ENCODE results near the gene NR1I2.

The NR1I2 gene

DNA sequence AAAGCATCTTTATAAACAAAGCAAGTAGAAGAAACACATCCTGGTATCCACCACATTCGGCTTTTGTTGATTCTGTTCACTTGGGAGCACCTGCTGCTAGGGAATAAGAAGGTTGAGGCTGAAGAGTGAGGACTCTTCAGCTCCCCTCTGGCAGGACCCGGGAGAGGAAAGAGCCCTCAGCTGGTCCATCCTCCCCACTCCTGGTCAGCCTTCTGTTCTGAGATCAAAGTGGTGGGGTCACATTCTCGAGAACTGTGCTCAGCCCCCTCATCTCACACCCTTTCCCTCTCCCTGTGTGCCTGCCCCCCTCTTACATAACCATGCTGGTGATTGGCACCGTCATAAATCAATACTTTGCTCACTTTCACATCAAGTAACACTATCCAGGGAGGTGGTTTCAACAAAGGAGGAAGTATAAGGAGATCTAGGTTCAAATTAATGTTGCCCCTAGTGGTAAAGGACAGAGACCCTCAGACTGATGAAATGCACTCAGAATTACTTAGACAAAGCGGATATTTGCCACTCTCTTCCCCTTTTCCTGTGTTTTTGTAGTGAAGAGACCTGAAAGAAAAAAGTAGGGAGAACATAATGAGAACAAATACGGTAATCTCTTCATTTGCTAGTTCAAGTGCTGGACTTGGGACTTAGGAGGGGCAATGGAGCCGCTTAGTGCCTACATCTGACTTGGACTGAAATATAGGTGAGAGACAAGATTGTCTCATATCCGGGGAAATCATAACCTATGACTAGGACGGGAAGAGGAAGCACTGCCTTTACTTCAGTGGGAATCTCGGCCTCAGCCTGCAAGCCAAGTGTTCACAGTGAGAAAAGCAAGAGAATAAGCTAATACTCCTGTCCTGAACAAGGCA is at the start of gene NR1I2:
Gene NR1I2 (plus strand): TSS at position 772 of the 869 bp plus-strand sequence.
- no peak within 1 kb of the TSS for H3K27ac Mint-ChIP-seq
- no peaks in the 10 kb centered on the region for H3K36me3 Mint-ChIP-seq (ENCODE audit: low read depth)
- peaks cover 3% of the 10 kb centered on the region for H3K4me1 Mint-ChIP-seq (ENCODE audit: low read depth)
- H3K27me3 Mint-ChIP-seq (ENCODE audit: low read depth), result no peaks in the 10 kb centered on the region
- H3K9me3 Mint-ChIP-seq, result no peaks in the 10 kb centered on the region
- no peak within 1 kb of the TSS for H3K4me3 Mint-ChIP-seq

DNA sequence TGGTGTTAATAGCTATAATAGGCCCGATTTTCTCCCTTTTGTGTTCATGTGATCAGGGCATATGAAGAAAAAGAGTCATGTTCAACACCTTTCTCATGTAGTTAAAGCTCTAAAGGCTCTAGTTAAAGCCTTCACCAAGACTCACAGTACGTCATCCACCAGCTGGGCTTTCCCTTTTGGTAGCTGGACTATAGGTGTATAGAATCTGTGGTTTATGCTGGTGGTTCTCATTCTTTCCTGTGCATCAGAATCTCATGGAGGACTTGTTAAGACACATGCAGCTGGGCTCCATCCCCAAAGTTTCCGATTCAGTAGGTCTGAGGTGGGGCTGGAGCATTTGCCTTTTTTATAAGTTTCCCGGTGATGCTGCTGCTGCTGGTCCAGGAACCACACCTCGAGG is 48.1 kb upstream of the NR1I2 start:
- Mint-ChIP-seq H3K4me1 (ENCODE audit: low read depth) (peaks cover 1% of the 10 kb centered on the region), H3K36me3 (ENCODE audit: low read depth) (no peaks in the 10 kb centered on the region), H3K27me3 (ENCODE audit: low read depth) (peaks cover 22% of the 10 kb centered on the region), H3K4me3 (no peak overlapping the region), H3K9me3 (no peaks in the 10 kb centered on the region), H3K27ac (no peak overlapping the region)

DNA sequence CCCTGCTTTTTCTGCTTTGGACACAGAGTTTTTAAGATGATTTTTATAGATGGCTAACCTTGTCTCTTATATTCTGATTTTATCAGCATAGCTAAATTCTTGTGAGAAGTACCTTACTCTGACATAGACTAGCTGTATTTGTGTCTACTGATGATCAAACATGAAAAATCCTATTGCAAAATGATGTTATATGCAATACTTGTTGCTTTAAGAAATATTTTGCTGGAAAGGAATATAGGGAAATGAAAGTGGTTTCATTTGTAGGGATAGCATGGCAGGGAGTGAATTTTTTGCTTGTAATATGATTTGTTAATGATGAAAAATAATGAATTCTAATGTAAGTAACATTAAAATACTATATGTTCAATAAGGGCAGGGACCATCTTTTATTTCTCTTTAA is 43.2 kb upstream of the NR1I2 start:
- H3K27me3 Mint-ChIP-seq (ENCODE audit: low read depth), result peaks cover 34% of the 10 kb centered on the region
- no peaks in the 10 kb centered on the region for H3K36me3 Mint-ChIP-seq (ENCODE audit: low read depth)
- no peak overlapping the region for H3K4me3 Mint-ChIP-seq
- H3K27ac Mint-ChIP-seq, result no peak overlapping the region
- no peaks in the 10 kb centered on the region for H3K4me1 Mint-ChIP-seq (ENCODE audit: low read depth)
- H3K9me3 Mint-ChIP-seq, result no peaks in the 10 kb centered on the region

DNA sequence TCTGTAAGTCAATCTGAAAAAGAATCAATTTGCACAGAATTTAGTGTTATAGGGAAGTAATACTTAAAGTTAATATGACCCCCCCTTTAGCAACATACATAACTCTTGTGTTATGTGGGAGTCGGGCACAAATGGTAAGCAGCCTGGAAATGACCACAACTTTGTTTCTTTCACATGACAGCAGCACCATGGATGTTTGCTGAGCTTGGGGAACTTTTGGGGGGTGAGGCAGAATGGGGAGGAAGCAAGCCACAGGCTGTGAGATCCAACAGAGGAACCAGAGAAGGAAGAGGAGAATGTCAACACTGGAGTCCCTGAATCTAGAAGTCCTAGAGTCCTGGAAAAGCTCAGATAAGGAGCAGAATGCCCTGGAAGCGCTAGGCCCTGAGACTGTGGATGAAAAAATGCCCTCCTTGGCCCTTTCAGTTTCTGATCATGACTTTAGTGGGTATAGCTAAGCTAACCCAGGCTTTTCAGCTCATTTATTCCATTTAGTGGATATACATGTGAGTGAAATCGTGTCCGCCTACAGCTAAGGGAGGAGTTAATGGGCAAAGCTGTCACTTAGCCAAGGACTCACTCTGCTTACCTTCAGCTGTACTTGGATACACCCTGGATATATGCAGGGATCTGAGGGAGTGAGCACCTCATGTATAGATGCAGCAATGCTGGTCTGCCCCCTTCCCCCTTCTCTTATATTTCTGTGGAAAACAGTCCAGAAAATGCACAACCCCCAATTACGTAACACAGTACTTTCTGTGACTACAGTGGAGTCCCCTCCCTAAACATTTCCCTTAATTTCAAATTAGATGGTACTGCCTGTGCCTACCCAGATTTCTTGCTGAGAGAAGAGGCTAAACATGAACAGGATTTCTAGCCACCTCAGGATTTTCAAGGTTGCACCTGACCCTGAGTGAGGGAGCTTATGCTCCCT is 40.0 kb upstream of the NR1I2 start:
- Mint-ChIP-seq H3K9me3 (no peaks in the 10 kb centered on the region), H3K27me3 (ENCODE audit: low read depth) (peaks cover 50% of the 10 kb centered on the region), H3K4me1 (ENCODE audit: low read depth) (no peaks in the 10 kb centered on the region), H3K36me3 (ENCODE audit: low read depth) (no peaks in the 10 kb centered on the region), H3K4me3 (no peak overlapping the region), H3K27ac (no peak overlapping the region)

DNA sequence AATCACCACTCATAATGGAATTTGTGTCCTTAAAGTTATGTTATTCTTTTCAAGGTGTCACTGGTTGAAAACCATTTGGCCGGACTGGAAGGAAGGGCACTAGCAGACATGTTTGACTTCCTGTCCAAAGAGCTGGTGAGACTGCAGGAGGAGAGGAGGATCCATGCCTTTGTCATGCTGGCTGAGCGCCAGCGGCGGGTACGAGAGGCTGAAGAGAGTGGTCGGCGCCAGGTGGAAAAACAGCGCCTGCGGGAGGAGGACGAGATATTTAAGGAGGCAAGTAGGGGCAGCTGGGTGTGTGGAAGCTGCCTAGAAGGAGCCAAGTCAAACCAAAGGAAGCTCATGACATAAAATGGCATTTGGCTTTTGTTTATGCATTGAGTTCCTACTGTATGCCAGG is 38.0 kb upstream of the NR1I2 start:
- H3K36me3 Mint-ChIP-seq (ENCODE audit: low read depth), result no peaks in the 10 kb centered on the region
- no peaks in the 10 kb centered on the region for H3K4me1 Mint-ChIP-seq (ENCODE audit: low read depth)
- peaks cover 44% of the 10 kb centered on the region for H3K27me3 Mint-ChIP-seq (ENCODE audit: low read depth)

DNA sequence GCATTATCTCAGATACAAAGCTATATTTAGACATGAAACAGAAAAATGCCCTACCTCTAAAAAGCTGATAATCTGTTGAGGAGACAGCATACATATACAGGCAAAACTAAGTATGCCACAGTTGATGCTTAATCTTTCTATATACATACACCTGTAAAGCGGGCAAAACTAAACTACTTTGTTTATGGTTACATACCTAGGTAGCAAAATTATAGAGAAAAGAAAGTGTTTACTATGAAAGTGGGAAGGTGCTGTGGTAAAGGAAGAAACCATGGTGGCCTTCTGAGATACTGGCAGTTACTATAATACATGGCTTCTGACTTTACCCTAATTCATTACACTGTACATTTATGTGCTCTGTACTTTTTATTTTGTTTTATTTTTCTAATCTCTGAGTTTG is 36.0 kb upstream of the NR1I2 start:
- H3K4me1 Mint-ChIP-seq (ENCODE audit: low read depth), result no peaks in the 10 kb centered on the region
- H3K9me3 Mint-ChIP-seq, result no peaks in the 10 kb centered on the region
- no peak overlapping the region for H3K27ac Mint-ChIP-seq
- peaks cover 40% of the 10 kb centered on the region for H3K27me3 Mint-ChIP-seq (ENCODE audit: low read depth)
- no peak overlapping the region for H3K4me3 Mint-ChIP-seq
- H3K36me3 Mint-ChIP-seq (ENCODE audit: low read depth), result no peaks in the 10 kb centered on the region

More for the DNA sequence above, 38.0 kb upstream of the NR1I2 start:
- Mint-ChIP-seq H3K27ac (no peak overlapping the region), H3K4me3 (no peak overlapping the region), H3K9me3 (no peaks in the 10 kb centered on the region)

DNA sequence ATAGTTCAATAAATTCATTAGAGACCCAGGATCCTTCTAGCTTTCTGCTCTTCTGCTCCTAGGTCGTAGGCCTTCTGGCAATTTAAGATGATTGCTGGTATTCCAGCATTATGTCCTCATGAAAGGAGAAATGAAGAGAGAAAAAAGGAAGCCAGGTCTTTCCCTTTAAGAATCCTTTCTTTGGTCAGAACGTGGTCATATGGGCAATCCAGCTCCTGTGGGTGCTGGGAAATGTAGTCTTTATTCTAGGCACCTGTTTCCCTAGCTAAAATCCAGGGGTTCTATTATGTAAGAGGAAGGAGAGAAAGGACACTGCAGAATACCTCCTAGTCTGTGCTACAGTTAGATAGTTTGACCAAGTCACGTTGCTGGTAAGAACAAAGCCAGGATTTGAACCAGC is 35.5 kb upstream of the NR1I2 start:
- no peaks in the 10 kb centered on the region for H3K9me3 Mint-ChIP-seq
- no peak overlapping the region for H3K4me3 Mint-ChIP-seq
- no peaks in the 10 kb centered on the region for H3K36me3 Mint-ChIP-seq (ENCODE audit: low read depth)
- H3K27me3 Mint-ChIP-seq (ENCODE audit: low read depth), result peaks cover 40% of the 10 kb centered on the region
- no peak overlapping the region for H3K27ac Mint-ChIP-seq
- no peaks in the 10 kb centered on the region for H3K4me1 Mint-ChIP-seq (ENCODE audit: low read depth)

DNA sequence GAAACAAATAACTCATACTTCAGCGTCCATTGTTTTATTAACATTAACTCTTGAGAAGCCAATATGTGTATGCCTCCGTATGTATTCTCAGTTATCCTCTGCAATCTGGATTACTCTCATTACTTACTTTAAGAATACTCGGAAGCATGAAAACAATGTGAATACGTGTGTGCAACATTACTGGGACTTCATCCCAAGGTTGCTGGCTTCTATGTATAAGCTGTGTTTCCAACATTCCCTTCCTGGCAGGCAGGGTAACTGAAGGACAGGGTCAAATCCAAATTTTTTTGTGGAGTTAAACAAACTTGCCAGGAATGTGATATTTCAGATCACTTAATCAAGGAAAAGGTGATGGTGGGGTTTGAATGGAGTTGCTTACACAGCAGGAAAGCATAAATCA is 34.5 kb upstream of the NR1I2 start:
- Mint-ChIP-seq H3K4me1 (ENCODE audit: low read depth) (no peaks in the 10 kb centered on the region), H3K27me3 (ENCODE audit: low read depth) (peaks cover 37% of the 10 kb centered on the region), H3K27ac (no peak overlapping the region), H3K36me3 (ENCODE audit: low read depth) (no peaks in the 10 kb centered on the region), H3K9me3 (no peaks in the 10 kb centered on the region), H3K4me3 (no peak overlapping the region)

DNA sequence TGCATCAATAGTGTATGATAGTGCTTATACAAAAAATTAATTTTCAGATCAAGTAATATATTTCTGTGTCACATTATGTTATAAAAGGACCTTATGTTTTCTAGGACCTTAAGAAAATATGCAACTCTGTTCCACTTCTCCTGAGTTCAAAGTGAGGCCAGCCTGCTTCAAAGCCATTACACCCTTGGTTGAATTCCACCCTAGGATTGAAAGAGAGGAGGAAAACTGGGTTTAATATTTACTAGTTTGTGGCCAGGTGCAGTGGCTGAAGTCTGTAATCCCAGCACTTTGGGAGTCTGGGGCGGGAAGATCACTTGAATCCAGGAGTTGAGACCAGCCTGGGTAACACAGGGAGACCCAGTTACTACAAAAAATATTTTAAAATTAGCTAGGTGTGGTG is 32.9 kb upstream of the NR1I2 start:
- Mint-ChIP-seq H3K27me3 (ENCODE audit: low read depth) (peaks cover 33% of the 10 kb centered on the region), H3K4me1 (ENCODE audit: low read depth) (no peaks in the 10 kb centered on the region), H3K27ac (no peak overlapping the region), H3K4me3 (no peak overlapping the region), H3K9me3 (peaks cover 3% of the 10 kb centered on the region), H3K36me3 (ENCODE audit: low read depth) (no peaks in the 10 kb centered on the region)

DNA sequence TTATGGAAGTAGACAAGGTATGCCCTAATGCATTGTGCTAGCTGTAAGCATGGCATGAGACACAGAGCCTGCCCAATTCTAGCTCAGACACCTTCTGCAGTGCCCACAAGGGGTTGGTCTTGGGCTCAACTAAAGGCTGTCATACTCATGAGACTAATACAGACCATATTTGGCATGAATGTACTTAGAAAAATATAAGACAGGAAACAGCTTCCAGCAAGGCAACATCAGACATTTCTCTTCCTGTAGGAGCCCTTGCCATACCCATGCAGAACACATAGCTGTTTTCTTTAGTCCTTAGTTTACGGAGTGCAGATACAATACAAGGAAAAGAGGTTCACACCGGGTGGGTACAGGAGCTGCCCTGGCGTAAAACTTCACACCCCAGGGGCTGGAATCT is 30.5 kb upstream of the NR1I2 start:
- no peaks in the 10 kb centered on the region for H3K4me1 Mint-ChIP-seq (ENCODE audit: low read depth)
- peaks cover 5% of the 10 kb centered on the region for H3K9me3 Mint-ChIP-seq
- no peaks in the 10 kb centered on the region for H3K36me3 Mint-ChIP-seq (ENCODE audit: low read depth)
- H3K4me3 Mint-ChIP-seq, result no peak overlapping the region
- peaks cover 40% of the 10 kb centered on the region for H3K27me3 Mint-ChIP-seq (ENCODE audit: low read depth)
- no peak overlapping the region for H3K27ac Mint-ChIP-seq

DNA sequence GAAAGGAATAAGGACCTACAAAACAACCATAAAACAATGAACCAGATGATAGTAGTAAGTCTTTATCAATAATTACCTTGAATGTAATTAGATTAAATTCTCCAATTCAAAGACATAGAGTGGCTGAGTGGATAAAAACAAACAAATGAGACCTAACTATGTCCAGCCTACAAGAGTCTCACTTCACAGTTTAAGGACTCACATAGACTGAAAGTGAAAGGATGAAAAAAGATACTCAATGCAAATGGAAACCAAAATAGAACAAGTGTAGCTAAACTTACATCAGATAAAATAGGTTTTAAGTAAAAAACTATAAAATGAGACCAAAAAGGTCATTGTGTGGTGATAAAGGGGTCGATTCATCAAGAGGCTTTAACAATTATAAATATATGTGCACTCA is 21.9 kb upstream of the NR1I2 start:
- Mint-ChIP-seq H3K4me1 (ENCODE audit: low read depth) (no peaks in the 10 kb centered on the region), H3K9me3 (peaks cover 9% of the 10 kb centered on the region), H3K4me3 (no peak overlapping the region), H3K27ac (no peak overlapping the region), H3K36me3 (ENCODE audit: low read depth) (no peaks in the 10 kb centered on the region), H3K27me3 (ENCODE audit: low read depth) (peaks cover 57% of the 10 kb centered on the region)

DNA sequence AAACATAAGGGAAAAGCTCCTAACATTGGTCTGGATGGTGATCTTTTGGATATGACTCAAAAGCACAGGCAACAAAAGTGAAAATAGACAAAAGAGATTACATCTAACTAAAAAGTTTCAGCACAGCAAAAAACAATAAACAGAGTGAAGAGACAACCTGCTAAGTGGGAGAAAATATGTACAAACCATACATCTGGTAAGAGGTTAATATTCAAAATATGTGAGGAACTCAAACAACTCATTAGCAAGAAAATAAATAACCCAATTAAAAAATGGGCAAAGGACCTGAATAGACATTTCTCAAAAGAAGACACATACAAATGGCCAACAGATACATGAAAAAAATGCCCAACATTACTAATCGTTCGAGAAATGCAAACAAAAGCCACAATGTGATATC is 19.0 kb upstream of the NR1I2 start:
- Mint-ChIP-seq H3K36me3 (ENCODE audit: low read depth) (no peaks in the 10 kb centered on the region), H3K4me3 (no peak overlapping the region), H3K27ac (no peak overlapping the region), H3K27me3 (ENCODE audit: low read depth) (peaks cover 46% of the 10 kb centered on the region), H3K9me3 (peaks cover 9% of the 10 kb centered on the region), H3K4me1 (ENCODE audit: low read depth) (no peaks in the 10 kb centered on the region)

DNA sequence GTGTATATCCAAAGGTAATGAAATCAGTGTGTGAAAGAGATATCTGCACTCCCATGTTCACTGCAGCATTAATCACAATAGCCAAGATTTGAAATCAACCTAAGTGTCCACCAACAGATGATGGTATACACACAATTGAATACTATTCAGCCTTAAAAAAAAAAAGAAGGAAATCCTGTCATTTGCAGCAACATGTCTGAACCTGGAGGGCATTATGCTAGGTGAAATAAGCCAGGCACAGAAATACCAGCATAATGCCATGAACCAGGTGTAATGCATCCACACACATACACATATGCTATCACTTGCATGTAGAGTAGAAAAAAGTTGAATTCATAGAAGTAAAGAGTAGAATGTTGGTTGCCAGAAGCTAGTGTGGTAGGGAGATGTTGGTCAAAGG is 18.4 kb upstream of the NR1I2 start:
- Mint-ChIP-seq H3K27ac (no peak overlapping the region), H3K27me3 (ENCODE audit: low read depth) (peaks cover 46% of the 10 kb centered on the region), H3K4me3 (no peak overlapping the region)

DNA sequence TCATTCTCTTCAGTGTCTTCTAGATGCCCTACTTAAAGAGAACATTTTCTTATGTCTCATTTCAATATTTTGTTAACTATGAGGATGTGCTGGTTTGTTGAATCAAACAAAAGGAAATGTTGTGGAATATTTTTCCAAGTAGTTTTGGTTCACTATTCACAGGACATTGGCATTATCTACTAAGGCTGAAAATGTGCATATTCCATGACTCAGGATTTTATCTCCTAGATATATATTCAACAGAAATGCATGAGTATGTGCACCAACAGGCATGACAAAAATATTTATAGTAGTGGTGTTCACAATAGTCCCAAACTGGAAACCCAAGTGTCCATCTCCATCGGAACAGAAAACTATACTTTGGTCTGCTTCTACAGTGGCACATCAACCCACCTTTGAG is 16.7 kb upstream of the NR1I2 start:
- Mint-ChIP-seq H3K27me3 (ENCODE audit: low read depth) (peaks cover 46% of the 10 kb centered on the region), H3K9me3 (peaks cover 9% of the 10 kb centered on the region)

More for the DNA sequence above, 18.4 kb upstream of the NR1I2 start:
- no peaks in the 10 kb centered on the region for H3K4me1 Mint-ChIP-seq (ENCODE audit: low read depth)
- no peaks in the 10 kb centered on the region for H3K36me3 Mint-ChIP-seq (ENCODE audit: low read depth)
- H3K9me3 Mint-ChIP-seq, result peaks cover 9% of the 10 kb centered on the region

More for the DNA sequence above, 16.7 kb upstream of the NR1I2 start:
- Mint-ChIP-seq H3K27ac (no peak overlapping the region), H3K36me3 (ENCODE audit: low read depth) (no peaks in the 10 kb centered on the region), H3K4me1 (ENCODE audit: low read depth) (no peaks in the 10 kb centered on the region), H3K4me3 (no peak overlapping the region)
